Tongue (tissue), 2 donors: Measurements from ENCODE around the gene B3GNT5. TPM values are rescaled to one million over a fixed set of nuclear protein-coding genes. Genes with fewer than 3 reads are reported as not detected.

ENCODE experiments used
- DNase-seq: peaks from one replicate; pipeline ENCODE4 v3.0.0-alpha.2; 2015
- total RNA-seq: library from RNA; depleted of rRNA; stranded (reverse); fragments of >200 nt; gene quantifications from one replicate; pipeline ENCODE4 v1.2.3, GENCODE V29; 2014

B3GNT5 gene
- total RNA-seq, 1 donor from 2014 or later: 14.4 TPM

GRCh38 chr3:183230826-183231225, 22.2 kb upstream of the B3GNT5 start:
- DNase-seq: no peak

GRCh38 chr3:183233966-183234365, 19.1 kb upstream of the B3GNT5 start:
- DNase-seq: peak; percentile 37

- DNase-seq: no peak
Measured at GRCh38 chr3:183239046-183239445, 14.0 kb upstream of the B3GNT5 start.

GRCh38 chr3:183242431-183242830, 10.6 kb upstream of the B3GNT5 start:
- DNase-seq: no peak

GRCh38 chr3:183244219-183244618, 8.8 kb upstream of the B3GNT5 start:
- DNase-seq: no peak

GRCh38 chr3:183244981-183245476, 8.0 kb upstream of the B3GNT5 start:
- DNase-seq: no peak

- DNase-seq: no peak
Measured at GRCh38 chr3:183247011-183247589, 6.0 kb upstream of the B3GNT5 start.

- no peak for DNase-seq
Measured at GRCh38 chr3:183249006-183249718, 3.9 kb upstream of the B3GNT5 start.

- no peak for DNase-seq
Measured at GRCh38 chr3:183252118-183252782, 803 bp upstream of the B3GNT5 start.

GRCh38 chr3:183253528-183254486, 754 bp downstream of the B3GNT5 start:
- DNase-seq: peak; percentile 74

GRCh38 chr3:183254487-183255347, 1.7 kb downstream of the B3GNT5 start:
- peak; percentile 47 for DNase-seq

GRCh38 chr3:183255348-183255730, 2.3 kb downstream of the B3GNT5 start:
- DNase-seq: no peak

- no peak for DNase-seq
Measured at GRCh38 chr3:183259087-183259486, 6.0 kb downstream of the B3GNT5 start.

GRCh38 chr3:183259621-183260020, 6.6 kb downstream of the B3GNT5 start:
- DNase-seq: no peak

GRCh38 chr3:183260167-183260904, 7.3 kb downstream of the B3GNT5 start:
- DNase-seq: no peak

- no peak for DNase-seq
Measured at GRCh38 chr3:183261151-183261724, 8.2 kb downstream of the B3GNT5 start.

- no peak for DNase-seq
Measured at GRCh38 chr3:183262875-183263378, 9.9 kb downstream of the B3GNT5 start.

- no peak for DNase-seq
Measured at GRCh38 chr3:183264268-183264667, 11.2 kb downstream of the B3GNT5 start.

GRCh38 chr3:183265157-183265642, 12.1 kb downstream of the B3GNT5 start:
- peak; percentile 61 for DNase-seq
